ENCODE results near the gene DPP10.

The DPP10 gene

GRCh38 chr2:115443539-115444185 lies 1001.2 kb downstream of the DPP10 start:
- DNase-seq: no peak

GRCh38 chr2:115460008-115460407 lies 1017.6 kb downstream of the DPP10 start:
- DNase-seq: no peak

- DNase-seq: no peak
Measured at GRCh38 chr2:115480741-115481140, 1038.3 kb downstream of the DPP10 start.

- DNase-seq: no peak
Measured at GRCh38 chr2:115481842-115482241, 1039.4 kb downstream of the DPP10 start.

- DNase-seq: no peak
Measured at GRCh38 chr2:115483666-115484065, 1041.2 kb downstream of the DPP10 start.

GRCh38 chr2:115484486-115484885 lies 1042.0 kb downstream of the DPP10 start:
- no peak for DNase-seq

- no peak for DNase-seq
Measured at GRCh38 chr2:115484983-115485382, 1042.5 kb downstream of the DPP10 start.

- no peak for DNase-seq
Measured at GRCh38 chr2:115491186-115491793, 1048.8 kb downstream of the DPP10 start.

- no peak for DNase-seq
Measured at GRCh38 chr2:115505331-115505730, 1062.9 kb downstream of the DPP10 start.

- DNase-seq: no peak
Measured at GRCh38 chr2:115520727-115521126, 1078.3 kb downstream of the DPP10 start.

- no peak for DNase-seq
Measured at GRCh38 chr2:115524452-115524851, 1082.0 kb downstream of the DPP10 start.

GRCh38 chr2:115529627-115530026 lies 1087.2 kb downstream of the DPP10 start:
- DNase-seq: no peak

- DNase-seq: no peak
Measured at GRCh38 chr2:115533081-115533480, 1090.6 kb downstream of the DPP10 start.

- no peak for DNase-seq
Measured at GRCh38 chr2:115541814-115542213, 1099.4 kb downstream of the DPP10 start.

- DNase-seq: no peak
Measured at GRCh38 chr2:115542331-115542730, 1099.9 kb downstream of the DPP10 start.

GRCh38 chr2:115543024-115543423 lies 1100.6 kb downstream of the DPP10 start:
- DNase-seq: no peak

- no peak for DNase-seq
Measured at GRCh38 chr2:115543461-115543860, 1101.0 kb downstream of the DPP10 start.

GRCh38 chr2:115549611-115550130 lies 1107.2 kb downstream of the DPP10 start:
- no peak for DNase-seq

- no peak for DNase-seq
Measured at GRCh38 chr2:115552726-115553125, 1110.3 kb downstream of the DPP10 start.

GRCh38 chr2:115554153-115554552 lies 1111.7 kb downstream of the DPP10 start:
- DNase-seq: no peak

GRCh38 chr2:115558725-115559124 lies 1116.3 kb downstream of the DPP10 start:
- no peak for DNase-seq

GRCh38 chr2:115560666-115561065 lies 1118.2 kb downstream of the DPP10 start:
- no peak for DNase-seq

GRCh38 chr2:115568643-115569042 lies 1126.2 kb downstream of the DPP10 start:
- no peak for DNase-seq

GRCh38 chr2:115569547-115569946 lies 1127.1 kb downstream of the DPP10 start:
- DNase-seq: no peak

Data from fibroblast of skin of abdomen (primary cell).